ENCODE measurements around the gene RYR2. TPM values are rescaled to one million over a fixed set of nuclear protein-coding genes. Genes with fewer than 3 reads are reported as not detected.
A peak's percentile ranks its signal among the peaks of the same experiment; 100 is the strongest.
"Not testable (repeated sequence)": the region's sequence is repeated elsewhere in the genome, so short reads cannot be mapped to it uniquely, and the experiment has no call there.

Gene RYR2
- total and polyA plus RNA-seq, 2 donors = 0.21 to 0.38 TPM

GRCh38 chr1:237367758-237368157 is 325.8 kb downstream of the RYR2 start:
- no peaks in the 10 kb centered on the region for H3K9me3 ChIP-seq (ENCODE audit: control insufficient read depth in 2 of 2, insufficient read depth in 1 of 2, low read length in 1 of 2)
- 92% methylated on average over 2 of the region's 2 CpGs for WGBS
- H3K27me3 ChIP-seq (ENCODE audit: control insufficient read depth in 2 of 2, insufficient read depth in 1 of 2, low read length in 1 of 2) = no peaks in the 10 kb centered on the region
- H3K27ac ChIP-seq (ENCODE audit: low read depth in 1 of 2, low read length in 1 of 2) = no peak overlapping the region
- H3K36me3 ChIP-seq (ENCODE audit: control insufficient read depth in 2 of 2, insufficient read depth in 2 of 2, low read length in 1 of 2) = no peaks in the 10 kb centered on the region
- no peaks in the 10 kb centered on the region for H3K4me1 ChIP-seq (ENCODE audit: control insufficient read depth in 2 of 2, insufficient read depth in 2 of 2, low read length in 2 of 2)
- no peak for DNase-seq (ENCODE audit: low read depth in 6 of 9, low spot score in 9 of 9)
- no peak overlapping the region for H3K4me3 ChIP-seq (ENCODE audit: low read length in 2 of 2)

GRCh38 chr1:237371477-237371876 is 329.5 kb downstream of the RYR2 start:
- 90% methylated on average over 2 of the region's 3 CpGs for WGBS
- not testable (repeated sequence) for H3K4me3 ChIP-seq (ENCODE audit: low read length in 2 of 2); H3K4me1 ChIP-seq (ENCODE audit: control insufficient read depth in 2 of 2, insufficient read depth in 2 of 2, low read length in 2 of 2); H3K9me3 ChIP-seq (ENCODE audit: control insufficient read depth in 2 of 2, insufficient read depth in 1 of 2, low read length in 1 of 2); H3K36me3 ChIP-seq (ENCODE audit: control insufficient read depth in 2 of 2, insufficient read depth in 2 of 2, low read length in 1 of 2); H3K27me3 ChIP-seq (ENCODE audit: control insufficient read depth in 2 of 2, insufficient read depth in 1 of 2, low read length in 1 of 2); H3K27ac ChIP-seq (ENCODE audit: low read depth in 1 of 2, low read length in 1 of 2); DNase-seq (ENCODE audit: low read depth in 6 of 9, low spot score in 9 of 9)

GRCh38 chr1:237383791-237384190 is 341.8 kb downstream of the RYR2 start:
- Histone ChIP-seq H3K4me1 (ENCODE audit: control insufficient read depth in 2 of 2, insufficient read depth in 2 of 2, low read length in 2 of 2) (no peaks in the 10 kb centered on the region), H3K27ac (ENCODE audit: low read depth in 1 of 2, low read length in 1 of 2) (no peak overlapping the region), H3K9me3 (ENCODE audit: control insufficient read depth in 2 of 2, insufficient read depth in 1 of 2, low read length in 1 of 2) (no peaks in the 10 kb centered on the region), H3K36me3 (ENCODE audit: control insufficient read depth in 2 of 2, insufficient read depth in 2 of 2, low read length in 1 of 2) (no peaks in the 10 kb centered on the region), H3K4me3 (ENCODE audit: low read length in 2 of 2) (no peak overlapping the region), H3K27me3 (ENCODE audit: control insufficient read depth in 2 of 2, insufficient read depth in 1 of 2, low read length in 1 of 2) (no peaks in the 10 kb centered on the region)
- no peak for DNase-seq (ENCODE audit: low read depth in 6 of 9, low spot score in 9 of 9)
- WGBS = 82% methylated on average over 3 of the region's 3 CpGs

- Histone ChIP-seq H3K36me3 (ENCODE audit: control insufficient read depth in 2 of 2, insufficient read depth in 2 of 2, low read length in 1 of 2) (no peaks in the 10 kb centered on the region), H3K27me3 (ENCODE audit: control insufficient read depth in 2 of 2, insufficient read depth in 1 of 2, low read length in 1 of 2) (no peaks in the 10 kb centered on the region), H3K9me3 (ENCODE audit: control insufficient read depth in 2 of 2, insufficient read depth in 1 of 2, low read length in 1 of 2) (no peaks in the 10 kb centered on the region), H3K4me1 (ENCODE audit: control insufficient read depth in 2 of 2, insufficient read depth in 2 of 2, low read length in 2 of 2) (no peaks in the 10 kb centered on the region), H3K27ac (ENCODE audit: low read depth in 1 of 2, low read length in 1 of 2) (no peak overlapping the region), H3K4me3 (ENCODE audit: low read length in 2 of 2) (no peak overlapping the region)
- DNase-seq (ENCODE audit: low read depth in 6 of 9, low spot score in 9 of 9) = no peak
- 84% methylated on average over 6 of the region's 6 CpGs for WGBS
These were observed 342.2 kb downstream of the RYR2 start for GRCh38 chr1:237384213-237384612.

- Histone ChIP-seq H3K4me3 (ENCODE audit: low read length in 2 of 2) (no peak overlapping the region), H3K27ac (ENCODE audit: low read depth in 1 of 2, low read length in 1 of 2) (no peak overlapping the region), H3K4me1 (ENCODE audit: control insufficient read depth in 2 of 2, insufficient read depth in 2 of 2, low read length in 2 of 2) (no peaks in the 10 kb centered on the region), H3K36me3 (ENCODE audit: control insufficient read depth in 2 of 2, insufficient read depth in 2 of 2, low read length in 1 of 2) (no peaks in the 10 kb centered on the region), H3K27me3 (ENCODE audit: control insufficient read depth in 2 of 2, insufficient read depth in 1 of 2, low read length in 1 of 2) (no peaks in the 10 kb centered on the region), H3K9me3 (ENCODE audit: control insufficient read depth in 2 of 2, insufficient read depth in 1 of 2, low read length in 1 of 2) (no peaks in the 10 kb centered on the region)
- WGBS = 58% methylated on average over 8 of the region's 8 CpGs
- peak in 3 of 9 donors; percentile 3 to 34 (median 7) for DNase-seq (ENCODE audit: low read depth in 6 of 9, low spot score in 9 of 9)
These were observed 344.6 kb downstream of the RYR2 start for GRCh38 chr1:237386362-237387143.

- Histone ChIP-seq H3K27ac (ENCODE audit: low read depth in 1 of 2, low read length in 1 of 2) (no peak overlapping the region), H3K36me3 (ENCODE audit: control insufficient read depth in 2 of 2, insufficient read depth in 2 of 2, low read length in 1 of 2) (no peaks in the 10 kb centered on the region), H3K4me3 (ENCODE audit: low read length in 2 of 2) (no peak overlapping the region), H3K4me1 (ENCODE audit: control insufficient read depth in 2 of 2, insufficient read depth in 2 of 2, low read length in 2 of 2) (no peaks in the 10 kb centered on the region), H3K9me3 (ENCODE audit: control insufficient read depth in 2 of 2, insufficient read depth in 1 of 2, low read length in 1 of 2) (no peaks in the 10 kb centered on the region), H3K27me3 (ENCODE audit: control insufficient read depth in 2 of 2, insufficient read depth in 1 of 2, low read length in 1 of 2) (no peaks in the 10 kb centered on the region)
- WGBS = 92% methylated on average over 5 of the region's 5 CpGs
- no peak for DNase-seq (ENCODE audit: low read depth in 6 of 9, low spot score in 9 of 9)
These were observed 345.1 kb downstream of the RYR2 start for GRCh38 chr1:237387144-237387505.

- 67% methylated on average over 3 of the region's 3 CpGs for WGBS
- H3K36me3 ChIP-seq (ENCODE audit: control insufficient read depth in 2 of 2, insufficient read depth in 2 of 2, low read length in 1 of 2) = no peaks in the 10 kb centered on the region
- H3K27me3 ChIP-seq (ENCODE audit: control insufficient read depth in 2 of 2, insufficient read depth in 1 of 2, low read length in 1 of 2) = no peaks in the 10 kb centered on the region
- H3K4me3 ChIP-seq (ENCODE audit: low read length in 2 of 2) = no peak overlapping the region
- no peaks in the 10 kb centered on the region for H3K9me3 ChIP-seq (ENCODE audit: control insufficient read depth in 2 of 2, insufficient read depth in 1 of 2, low read length in 1 of 2)
- no peak overlapping the region for H3K27ac ChIP-seq (ENCODE audit: low read depth in 1 of 2, low read length in 1 of 2)
- H3K4me1 ChIP-seq (ENCODE audit: control insufficient read depth in 2 of 2, insufficient read depth in 2 of 2, low read length in 2 of 2) = no peaks in the 10 kb centered on the region
- DNase-seq (ENCODE audit: low read depth in 6 of 9, low spot score in 9 of 9) = no peak
These were observed 348.8 kb downstream of the RYR2 start for GRCh38 chr1:237390823-237391222.

- no peaks in the 10 kb centered on the region for H3K27me3 ChIP-seq (ENCODE audit: control insufficient read depth in 2 of 2, insufficient read depth in 1 of 2, low read length in 1 of 2)
- WGBS = 64% methylated on average over 3 of the region's 3 CpGs
- no peak for DNase-seq (ENCODE audit: low read depth in 6 of 9, low spot score in 9 of 9)
- H3K4me3 ChIP-seq (ENCODE audit: low read length in 2 of 2) = no peak overlapping the region
- no peak overlapping the region for H3K27ac ChIP-seq (ENCODE audit: low read depth in 1 of 2, low read length in 1 of 2)
- H3K36me3 ChIP-seq (ENCODE audit: control insufficient read depth in 2 of 2, insufficient read depth in 2 of 2, low read length in 1 of 2) = no peaks in the 10 kb centered on the region
- no peaks in the 10 kb centered on the region for H3K9me3 ChIP-seq (ENCODE audit: control insufficient read depth in 2 of 2, insufficient read depth in 1 of 2, low read length in 1 of 2)
- H3K4me1 ChIP-seq (ENCODE audit: control insufficient read depth in 2 of 2, insufficient read depth in 2 of 2, low read length in 2 of 2) = no peaks in the 10 kb centered on the region
These were observed 351.6 kb downstream of the RYR2 start for GRCh38 chr1:237393632-237394031.

GRCh38 chr1:237394281-237394680 is 352.3 kb downstream of the RYR2 start:
- H3K4me1 ChIP-seq (ENCODE audit: control insufficient read depth in 2 of 2, insufficient read depth in 2 of 2, low read length in 2 of 2) = no peaks in the 10 kb centered on the region
- H3K27me3 ChIP-seq (ENCODE audit: control insufficient read depth in 2 of 2, insufficient read depth in 1 of 2, low read length in 1 of 2) = no peaks in the 10 kb centered on the region
- H3K27ac ChIP-seq (ENCODE audit: low read depth in 1 of 2, low read length in 1 of 2) = no peak overlapping the region
- no peak overlapping the region for H3K4me3 ChIP-seq (ENCODE audit: low read length in 2 of 2)
- DNase-seq (ENCODE audit: low read depth in 6 of 9, low spot score in 9 of 9) = no peak
- no peaks in the 10 kb centered on the region for H3K36me3 ChIP-seq (ENCODE audit: control insufficient read depth in 2 of 2, insufficient read depth in 2 of 2, low read length in 1 of 2)
- 75% methylated on average over 2 of the region's 2 CpGs for WGBS
- H3K9me3 ChIP-seq (ENCODE audit: control insufficient read depth in 2 of 2, insufficient read depth in 1 of 2, low read length in 1 of 2) = no peaks in the 10 kb centered on the region
